H54 (cell line): ENCODE results near the gene NSUN6.
"Not testable (repeated sequence)": the region's sequence is repeated elsewhere in the genome, so short reads cannot be mapped to it uniquely, and the experiment has no call there.

ENCODE experiments used
- DNase-seq: peaks from one replicate; pipeline ENCODE4 v3.0.0; 2011; ENCODE audit warnings: low spot score, mixed read lengths; ENCODE audit not compliant: insufficient read length
- FAIRE-seq: peaks from 3 replicates; lab custom pipeline; 2011; peaks lifted over from hg19 to GRCh38; lab: Jason Lieb, UNC
- POLR2A ChIP-seq: IDR thresholded peaks from 2 replicates; pipeline ENCODE4 v1.6.1; 2011; ENCODE audit warnings: low read depth, mild to moderate bottlenecking, low read length

NSUN6 gene

DNA sequence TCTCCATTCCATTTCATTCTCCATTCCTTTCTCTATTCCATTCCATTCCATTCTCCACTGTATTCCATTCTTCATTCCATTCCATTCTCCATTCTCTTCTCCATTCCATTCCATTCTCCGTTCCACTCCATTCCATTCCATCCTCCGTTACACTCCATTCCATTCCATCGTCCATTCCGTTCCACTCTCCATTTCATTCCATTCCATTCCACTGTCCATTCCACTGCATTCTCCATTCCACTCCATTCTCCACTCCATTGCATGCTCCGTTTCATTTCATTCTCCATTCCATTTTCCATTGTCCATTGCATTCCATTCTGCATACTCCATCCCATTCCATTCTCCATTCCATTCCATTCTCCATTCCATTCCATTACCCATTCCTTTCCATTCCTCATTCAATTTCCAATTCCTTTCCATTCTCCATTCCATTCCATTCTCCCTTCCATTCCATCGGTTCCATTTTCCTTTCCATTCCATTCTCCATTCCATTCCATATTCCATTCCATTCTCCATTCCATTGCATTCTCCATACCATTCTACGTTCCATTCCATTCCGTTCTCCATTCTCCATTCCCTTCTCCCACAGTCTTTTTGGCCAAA is 78.3 kb downstream of the NSUN6 start:
- DNase-seq (no peak), FAIRE-seq (no peak)
- no peak for TF ChIP-seq POLR2A

DNA sequence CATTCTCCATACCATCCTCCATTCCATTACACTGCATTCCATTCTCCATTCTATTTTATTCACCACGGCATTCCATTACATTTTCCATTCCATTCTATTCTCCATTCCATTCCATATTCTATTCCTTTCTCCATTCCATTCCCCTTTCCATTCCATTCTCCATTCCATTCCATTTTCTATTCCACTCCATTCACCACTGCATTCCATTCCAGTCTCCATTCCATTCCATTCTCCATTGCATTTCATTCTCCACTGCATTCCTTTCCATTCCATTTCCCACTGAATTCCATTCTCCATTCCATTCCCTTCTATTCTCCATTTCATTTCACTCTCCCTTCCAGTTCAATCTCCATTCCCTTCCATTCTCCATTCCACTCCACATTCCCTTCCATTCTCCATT is 79.6 kb downstream of the NSUN6 start:
- DNase-seq, result no peak
- FAIRE-seq, result no peak
- TF ChIP-seq POLR2A, result no peak

- no peak for FAIRE-seq
- TF ChIP-seq POLR2A, result no peak
- no peak for DNase-seq
These were observed 80.3 kb downstream of the NSUN6 start for GRCh38 chr10:18571076-18571475.

DNA sequence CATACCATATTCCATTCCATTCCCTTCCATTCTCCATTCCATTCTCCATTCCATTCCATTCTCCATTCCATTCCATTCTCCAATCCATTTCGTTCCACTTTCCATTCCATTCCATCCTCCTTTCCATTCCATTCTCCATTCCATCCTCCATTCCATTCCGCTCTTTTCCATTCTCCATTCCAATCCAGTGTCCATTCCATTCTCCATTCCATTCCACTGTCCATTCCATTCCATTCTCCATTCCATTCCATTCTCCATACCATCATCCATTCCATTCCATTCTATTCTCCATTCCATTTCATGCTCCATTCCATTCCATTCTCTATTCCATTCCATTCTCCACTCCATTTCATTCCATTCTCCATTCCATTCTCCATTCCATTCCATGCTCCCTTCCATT is 81.0 kb downstream of the NSUN6 start:
- not testable (repeated sequence) for FAIRE-seq, DNase-seq

DNA sequence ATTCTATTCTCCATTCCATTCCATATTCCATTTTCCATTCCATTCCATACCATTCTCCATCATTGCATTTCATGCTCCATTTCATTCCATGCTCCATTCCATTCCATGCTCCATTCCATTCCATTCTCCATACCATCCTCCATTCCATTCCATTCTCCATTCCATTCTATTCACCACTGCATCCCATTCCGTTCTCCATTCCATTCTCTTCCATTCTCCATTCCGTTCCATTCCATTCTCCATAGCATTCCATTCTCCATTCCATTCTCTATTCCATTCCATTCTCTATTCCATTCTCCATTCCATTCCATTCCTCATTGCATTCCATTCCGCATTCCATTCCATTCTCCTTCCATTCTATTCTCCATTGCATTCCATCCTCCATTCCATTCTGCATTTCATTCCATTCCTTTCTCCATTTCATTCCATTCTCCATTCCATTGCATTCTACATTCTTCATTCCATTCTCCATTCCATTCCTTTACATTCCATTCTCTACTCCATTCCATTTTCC is 84.0 kb downstream of the NSUN6 start:
- no peak for DNase-seq
- no peak for FAIRE-seq
- no peak for TF ChIP-seq POLR2A

GRCh38 chr10:18566177-18566576 is 85.2 kb downstream of the NSUN6 start:
- DNase-seq, result no peak
- TF ChIP-seq POLR2A, result no peak
- FAIRE-seq, result no peak

DNA sequence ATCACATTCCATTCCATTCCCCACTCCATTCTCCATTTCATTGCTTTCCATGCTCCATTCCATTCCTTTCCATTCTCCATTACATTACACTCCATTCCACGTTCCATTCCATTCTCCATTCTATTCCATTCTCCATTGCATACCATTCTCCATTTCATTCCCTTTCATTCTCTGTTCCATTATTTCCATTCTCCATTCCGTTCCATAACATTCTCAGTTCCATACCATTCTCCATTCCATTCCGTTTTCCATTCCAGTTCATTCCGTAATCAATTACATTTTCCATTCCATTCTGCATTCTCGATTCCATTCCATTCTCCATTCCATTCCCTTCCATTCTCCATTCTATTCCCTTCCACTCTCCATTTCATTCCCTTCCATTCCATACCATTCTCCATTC is 86.4 kb downstream of the NSUN6 start:
- no peak for DNase-seq
- FAIRE-seq, result no peak
- no peak for TF ChIP-seq POLR2A

DNA sequence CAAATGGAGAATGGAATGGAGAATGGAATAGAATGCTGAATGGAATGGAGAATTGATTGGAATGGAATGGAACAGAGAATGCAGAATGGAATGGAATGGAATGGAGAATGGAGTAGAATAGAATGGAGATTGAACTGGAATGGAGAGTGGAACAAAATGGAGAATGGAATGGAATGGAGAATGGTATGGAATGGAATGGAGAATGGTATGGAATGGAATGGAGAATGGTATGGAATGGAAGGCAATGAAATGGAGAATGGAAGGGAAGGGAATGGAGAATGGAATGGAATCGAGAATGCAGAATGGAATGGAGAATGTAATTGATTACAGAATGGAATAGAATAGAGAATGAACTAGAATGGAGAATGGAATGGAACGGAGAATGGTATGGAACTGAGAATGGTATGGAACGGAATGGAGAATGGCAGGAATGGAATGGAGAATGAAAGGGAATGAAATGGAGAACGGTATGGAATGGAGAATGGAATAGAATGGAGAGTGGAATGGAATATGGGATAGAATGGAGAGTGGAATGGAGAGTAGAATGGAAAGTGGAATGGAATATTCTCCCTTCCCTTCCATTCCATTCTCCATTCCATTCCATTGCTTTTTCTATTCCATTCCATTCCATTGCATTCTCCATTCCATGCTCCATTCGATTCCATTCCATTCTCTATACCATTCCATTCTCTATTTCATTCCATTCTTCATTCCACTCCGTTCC is 88.2 kb downstream of the NSUN6 start:
- no peak for FAIRE-seq
- DNase-seq, result no peak
- no peak for TF ChIP-seq POLR2A

DNA sequence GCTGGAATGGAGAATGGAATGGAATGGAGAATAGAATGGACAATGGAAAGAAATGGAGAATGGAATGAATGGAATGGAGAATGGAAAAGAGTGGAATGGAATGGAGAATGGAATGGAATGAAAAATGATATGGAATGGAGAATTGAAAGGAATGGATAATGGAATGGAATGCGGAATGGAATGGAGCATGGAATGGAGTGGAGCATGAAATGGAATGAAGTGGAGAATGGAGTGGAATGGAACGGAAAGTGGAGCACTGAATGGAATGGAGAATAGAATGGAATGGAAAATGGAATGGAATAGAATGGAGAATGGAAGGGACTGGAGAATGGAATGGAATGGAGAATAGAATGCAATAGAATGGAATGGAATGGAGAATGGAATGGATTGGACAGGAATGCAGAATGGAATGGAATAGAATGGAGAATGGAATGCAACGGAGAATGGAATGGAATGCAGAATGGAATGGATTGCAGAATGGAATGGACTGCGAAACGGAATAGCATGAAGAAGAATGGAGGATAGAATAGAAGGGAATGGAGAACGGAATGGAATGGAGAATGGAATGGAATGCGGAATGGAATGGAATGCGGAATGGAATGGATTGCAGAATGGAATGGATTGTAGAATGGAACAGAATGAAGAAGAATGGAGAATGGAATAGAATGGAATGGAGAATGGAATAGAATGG is 89.4 kb downstream of the NSUN6 start:
- DNase-seq, result no peak
- no peak for FAIRE-seq
- TF ChIP-seq POLR2A, result no peak

DNA sequence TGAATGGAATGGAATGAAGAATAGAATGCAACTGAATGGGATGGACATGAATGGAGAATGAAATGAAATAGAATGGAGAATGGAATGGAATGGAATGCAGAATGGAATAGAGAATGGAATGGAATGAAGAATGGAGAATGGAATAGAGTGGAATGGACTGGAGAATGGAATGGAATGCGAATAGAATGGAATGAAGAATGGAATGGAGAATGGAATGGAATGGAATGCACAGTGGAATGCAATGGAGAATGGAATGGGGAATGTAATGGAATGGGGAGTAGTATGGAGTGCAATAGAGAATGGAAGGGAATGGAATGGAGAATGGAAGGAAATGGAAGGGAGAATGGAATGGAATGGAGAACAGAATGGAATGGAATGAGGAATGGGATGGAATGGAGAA is 93.4 kb downstream of the NSUN6 start:
- FAIRE-seq, result no peak
- TF ChIP-seq POLR2A, result no peak
- DNase-seq, result no peak

- no peak for TF ChIP-seq POLR2A
- FAIRE-seq, result no peak
- DNase-seq, result no peak
These were observed 94.8 kb downstream of the NSUN6 start for GRCh38 chr10:18556522-18557147.

- no peak for TF ChIP-seq POLR2A
- DNase-seq, result no peak
- FAIRE-seq, result no peak
These were observed 96.9 kb downstream of the NSUN6 start for GRCh38 chr10:18554479-18554878.

- TF ChIP-seq POLR2A, result no peak
- no peak for DNase-seq
- no peak for FAIRE-seq
These were observed 99.9 kb downstream of the NSUN6 start for GRCh38 chr10:18551473-18551872.

GRCh38 chr10:18549105-18549504 is 102.3 kb downstream of the NSUN6 start:
- no peak for FAIRE-seq
- TF ChIP-seq POLR2A, result no peak

More at GRCh38 chr10:18549105-18549504, 102.3 kb downstream of the NSUN6 start:
- no peak for DNase-seq
